Spleen (tissue), 7 donors: ENCODE measurements around the gene SLC47A1.

ENCODE experiments used
- POLR2A ChIP-seq, 3 donors: fragments of 450-650 bp; IDR thresholded peaks; one replicate each; pipeline ENCODE4 v1.5.1; 2017; ENCODE audit warnings: antibody characterized with exemption in 3 of 3, mild to moderate bottlenecking in 1 of 3
- POLR2AphosphoS5 ChIP-seq, 3 donors: sonication (generic); formaldehyde crosslinking; IDR thresholded peaks; one replicate each; pipeline ENCODE4 v1.5.1; 2017; ENCODE audit warnings: antibody characterized with exemption in 3 of 3
- TF ChIP-seq, protein P1 (sequence below), 11 experiments: fragments of 200-600 bp in 7 of 11; fragments of 450-650 bp in 4 of 11; sonication (generic) in 4 of 11; IDR thresholded peaks in 8 of 11; conservative IDR thresholded peaks in 3 of 11; 1 replicate in 7 of 11; 2 replicates in 4 of 11; pipeline versions ENCODE4 v1.4.0 to v1.8.0; 2016 to 2021; ENCODE audit warnings: antibody characterized with exemption in 11 of 11, inconsistent platforms in 4 of 11, mild to moderate bottlenecking in 1 of 11
- donor health status: DM: no; HTN: no; CAD: no; lungs with moderate emphysema.
- donor health status: DM: no; HTN: no; CAD: no.
- donor health status: DM: no; HTN: no; CAD: no.

DNA sequence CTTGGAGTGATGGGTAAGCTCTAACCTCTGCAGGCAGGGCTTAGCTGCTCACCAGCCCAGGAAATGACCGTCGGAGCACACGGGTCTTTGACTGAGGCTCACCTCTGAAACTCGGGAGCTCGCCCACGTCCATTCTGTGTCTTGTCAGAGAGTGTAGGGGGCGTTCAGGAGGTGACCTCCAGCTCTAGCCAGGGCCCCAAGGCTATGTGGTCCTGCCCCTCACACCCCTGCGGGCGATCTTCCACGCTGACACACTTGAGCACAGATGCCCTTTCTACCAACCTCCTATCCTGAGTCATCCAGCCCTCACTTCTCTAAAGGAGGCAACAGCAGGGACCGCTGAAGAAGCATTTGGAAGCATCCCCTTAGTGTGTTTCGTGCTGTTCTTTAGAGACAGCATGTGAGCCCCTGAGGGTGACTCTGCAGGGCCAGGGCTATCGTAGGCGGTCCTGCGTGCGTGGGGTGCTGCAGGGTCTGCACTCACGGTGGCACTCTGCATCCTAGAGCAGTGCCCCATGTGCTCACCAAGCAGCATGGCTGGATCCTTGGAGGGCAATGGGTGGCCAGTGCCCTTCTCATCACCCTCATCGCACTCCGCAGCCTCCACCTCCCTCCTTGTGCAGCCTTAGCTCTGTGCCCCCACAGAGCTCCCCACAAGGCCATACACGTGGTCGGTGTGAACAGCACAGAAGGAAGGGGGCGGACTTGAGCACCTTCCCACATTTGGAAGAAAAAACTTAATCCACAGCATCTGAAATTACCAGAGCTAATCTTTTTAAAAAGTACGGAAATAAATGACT, 33.8 kb downstream of the SLC47A1 start:
- TF ChIP-seq POLR2AphosphoS5 (IDR thresholded peaks at IDR 0.05) (no peak), POLR2A (IDR thresholded peaks at IDR 0.05) (no peak)
- TF ChIP-seq, protein P1, sequence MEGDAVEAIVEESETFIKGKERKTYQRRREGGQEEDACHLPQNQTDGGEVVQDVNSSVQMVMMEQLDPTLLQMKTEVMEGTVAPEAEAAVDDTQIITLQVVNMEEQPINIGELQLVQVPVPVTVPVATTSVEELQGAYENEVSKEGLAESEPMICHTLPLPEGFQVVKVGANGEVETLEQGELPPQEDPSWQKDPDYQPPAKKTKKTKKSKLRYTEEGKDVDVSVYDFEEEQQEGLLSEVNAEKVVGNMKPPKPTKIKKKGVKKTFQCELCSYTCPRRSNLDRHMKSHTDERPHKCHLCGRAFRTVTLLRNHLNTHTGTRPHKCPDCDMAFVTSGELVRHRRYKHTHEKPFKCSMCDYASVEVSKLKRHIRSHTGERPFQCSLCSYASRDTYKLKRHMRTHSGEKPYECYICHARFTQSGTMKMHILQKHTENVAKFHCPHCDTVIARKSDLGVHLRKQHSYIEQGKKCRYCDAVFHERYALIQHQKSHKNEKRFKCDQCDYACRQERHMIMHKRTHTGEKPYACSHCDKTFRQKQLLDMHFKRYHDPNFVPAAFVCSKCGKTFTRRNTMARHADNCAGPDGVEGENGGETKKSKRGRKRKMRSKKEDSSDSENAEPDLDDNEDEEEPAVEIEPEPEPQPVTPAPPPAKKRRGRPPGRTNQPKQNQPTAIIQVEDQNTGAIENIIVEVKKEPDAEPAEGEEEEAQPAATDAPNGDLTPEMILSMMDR (IDR thresholded peaks at IDR 0.05 in 8 of 11, conservative IDR thresholded peaks at IDR 0.05 in 3 of 11) = no peak
